ENCODE measurements around the gene TMEM100. TPM values are rescaled to one million over a fixed set of nuclear protein-coding genes. Genes with fewer than 3 reads are reported as not detected.

Gene TMEM100
- polyA plus RNA-seq, 4 donors: 0.45 to 24.0 (median 6.0) TPM

Other genes starting within 250 kb of the TMEM100 start
- not detected for gene SMIM36, start 211.4 kb downstream of the TMEM100 start, polyA plus RNA-seq
- gene PCTP, start 28.2 kb upstream of the TMEM100 start, polyA plus RNA-seq: 10 to 100 TPM; 22.4 to 33.5 (median 25.9) TPM